K562 (cell line): ENCODE measurements around the gene PCBP3. TPM values are rescaled to one million over a fixed set of nuclear protein-coding genes. Genes with fewer than 3 reads are reported as not detected.

ENCODE experiments used
- ATF6 ChIP-seq: sonication (generic); formaldehyde crosslinking; IDR thresholded peaks from 2 replicates; pipeline ENCODE4 v1.4.0; 2020; ENCODE audit warnings: mild to moderate bottlenecking, missing genetic modification reagents
- BRD4 ChIP-seq: fragments of 200-600 bp; sonication (generic); IDR thresholded peaks from 2 replicates; pipeline ENCODE4 v1.6.1; 2017; ENCODE audit warnings: inconsistent platforms
- EGR1 ChIP-seq: fragments of 450-650 bp; conservative IDR thresholded peaks from 2 replicates; pipeline ENCODE4 v1.6.1; 2017; ENCODE audit warnings: mild to moderate bottlenecking
- KAT2B ChIP-seq: IDR thresholded peaks from one replicate; pipeline ENCODE4 v1.6.1; 2012; ENCODE audit warnings: low read depth, mild to moderate bottlenecking, control low read depth, inconsistent platforms, low read length, moderate library complexity
- LARP7 ChIP-seq: fragments of 450-650 bp; IDR thresholded peaks from 2 replicates; pipeline ENCODE4 v1.6.1; 2016
- PKNOX1 ChIP-seq: fragments of 450-650 bp; IDR thresholded peaks from 2 replicates; pipeline ENCODE4 v1.6.1; 2016
- SMARCC2 ChIP-seq: fragments of 450-650 bp; IDR thresholded peaks from 2 replicates; pipeline ENCODE4 v1.6.1; 2017; ENCODE audit warnings: antibody characterized with exemption, moderate library complexity, mild to moderate bottlenecking, low read depth
- ZKSCAN3 ChIP-seq: fragments of 250-450 bp; sonication (Bioruptor Pico); IDR thresholded peaks from 2 replicates; pipeline ENCODE4 v1.4.0; 2020
- ZNF282 ChIP-seq: sonication (generic); formaldehyde crosslinking; IDR thresholded peaks from 2 replicates; pipeline ENCODE4 v1.8.1; 2023; ENCODE audit warnings: missing genetic modification reagents
- ZNF436 ChIP-seq: fragments of 250-450, 450-650 bp; sonication (Bioruptor Pico); formaldehyde crosslinking; IDR thresholded peaks from 2 replicates; pipeline ENCODE4 v1.7.0; 2020; ENCODE audit warnings: mild to moderate bottlenecking
- ZNF639 ChIP-seq, 2 experiments: fragments of 200-800 bp in 1 of 2; sonication (Bioruptor generic) in 1 of 2; sonication (generic) in 1 of 2; formaldehyde crosslinking in 1 of 2; IDR thresholded peaks in 1 of 2; conservative IDR thresholded peaks in 1 of 2; 2 replicates each; pipeline versions ENCODE4 v1.5.0 to v1.6.1; 2016 to 2020; ENCODE audit warnings: missing compliant biosample characterization in 1 of 2, missing genetic modification characterization in 1 of 2, missing genetic modification reagents in 1 of 2
- polyA plus RNA-seq, 8 experiments: library from polyadenylated mRNA; depleted of rRNA in 4 of 8; stranded (reverse) in 5 of 8; unstranded in 3 of 8; fragments of >200 nt; fragmentation: Nextera tagmentation in 2 of 8; fragmentation: Illumina TruSeq in 1 of 8; extraction: Ambion mirVana in 2 of 8; extraction: Trizol in 1 of 8; gene quantifications; 2 replicates each; pipeline versions ENCODE4 v1.2.1 to v1.2.3, GENCODE V29; 2011 to 2014; ENCODE audit warnings: inconsistent platforms in 1 of 8, missing spikeins in 1 of 8
- total RNA-seq, 7 experiments: library from RNA; depleted of rRNA in 6 of 7; stranded (reverse); fragments of >200 nt in 6 of 7; fragmentation: Illumina TruSeq in 2 of 7; extraction: Trizol in 2 of 7; gene quantifications; 2 replicates each; pipeline versions ENCODE4 v1.2.1 to v1.2.3, GENCODE V29; 2011 to 2021; ENCODE audit warnings: low replicate concordance in 1 of 7
- TF ChIP-seq, protein P1 (sequence below): sonication (generic); formaldehyde crosslinking; IDR thresholded peaks from 2 replicates; pipeline ENCODE4 v1.8.0; 2023; ENCODE audit warnings: mild to moderate bottlenecking, missing genetic modification reagents
- TF ChIP-seq, protein P2 (sequence below): sonication (generic); formaldehyde crosslinking; IDR thresholded peaks from 2 replicates; pipeline ENCODE4 v1.8.0; 2023; ENCODE audit warnings: missing genetic modification reagents, mild to moderate bottlenecking, borderline replicate concordance

PCBP3 gene
- total and polyA plus RNA-seq, 9 of the 15 experiments (the other 6 are each of a cell fraction or from before 2014, with no cell fraction given) = 0.18 TPM; not detected in 8

DNA sequence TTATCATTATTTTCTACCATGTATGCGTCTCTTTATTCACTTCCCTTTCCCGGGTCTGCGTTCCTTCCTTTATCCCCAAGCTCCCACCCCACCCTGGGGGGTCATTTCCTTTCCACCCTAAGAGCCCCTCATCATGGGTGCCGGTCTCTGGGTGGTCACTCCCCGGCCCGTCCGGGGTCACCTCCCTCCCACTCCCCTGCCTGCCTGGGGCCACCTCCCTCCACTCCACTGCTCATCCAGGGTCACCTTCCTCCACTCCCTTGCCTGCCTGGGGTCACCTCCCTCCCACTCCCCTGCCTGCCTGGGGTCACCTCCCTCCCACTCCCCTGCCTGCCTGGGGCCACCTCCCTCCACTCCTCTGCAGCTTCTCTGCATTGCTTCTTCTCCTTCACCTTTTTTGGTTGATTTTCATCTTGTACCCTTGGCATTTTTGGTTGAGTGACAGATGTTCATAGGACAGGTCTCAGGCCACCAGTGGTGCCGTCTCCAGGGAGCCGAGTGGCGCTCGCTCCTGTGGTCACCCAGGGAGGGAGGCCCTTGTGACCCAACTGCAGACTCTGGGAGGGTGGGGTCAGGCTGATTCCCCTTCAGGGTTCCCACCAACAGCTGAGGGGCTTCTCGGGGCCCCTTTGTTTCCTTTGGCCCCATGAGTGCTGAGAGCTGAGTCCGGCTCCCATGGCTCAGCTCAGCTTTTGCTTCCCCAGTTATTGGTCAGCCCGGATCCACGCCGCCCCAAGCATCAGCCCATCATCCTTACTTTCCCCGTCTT, 48.6 kb upstream of the PCBP3 start (continued):
- TF ChIP-seq, protein P1, sequence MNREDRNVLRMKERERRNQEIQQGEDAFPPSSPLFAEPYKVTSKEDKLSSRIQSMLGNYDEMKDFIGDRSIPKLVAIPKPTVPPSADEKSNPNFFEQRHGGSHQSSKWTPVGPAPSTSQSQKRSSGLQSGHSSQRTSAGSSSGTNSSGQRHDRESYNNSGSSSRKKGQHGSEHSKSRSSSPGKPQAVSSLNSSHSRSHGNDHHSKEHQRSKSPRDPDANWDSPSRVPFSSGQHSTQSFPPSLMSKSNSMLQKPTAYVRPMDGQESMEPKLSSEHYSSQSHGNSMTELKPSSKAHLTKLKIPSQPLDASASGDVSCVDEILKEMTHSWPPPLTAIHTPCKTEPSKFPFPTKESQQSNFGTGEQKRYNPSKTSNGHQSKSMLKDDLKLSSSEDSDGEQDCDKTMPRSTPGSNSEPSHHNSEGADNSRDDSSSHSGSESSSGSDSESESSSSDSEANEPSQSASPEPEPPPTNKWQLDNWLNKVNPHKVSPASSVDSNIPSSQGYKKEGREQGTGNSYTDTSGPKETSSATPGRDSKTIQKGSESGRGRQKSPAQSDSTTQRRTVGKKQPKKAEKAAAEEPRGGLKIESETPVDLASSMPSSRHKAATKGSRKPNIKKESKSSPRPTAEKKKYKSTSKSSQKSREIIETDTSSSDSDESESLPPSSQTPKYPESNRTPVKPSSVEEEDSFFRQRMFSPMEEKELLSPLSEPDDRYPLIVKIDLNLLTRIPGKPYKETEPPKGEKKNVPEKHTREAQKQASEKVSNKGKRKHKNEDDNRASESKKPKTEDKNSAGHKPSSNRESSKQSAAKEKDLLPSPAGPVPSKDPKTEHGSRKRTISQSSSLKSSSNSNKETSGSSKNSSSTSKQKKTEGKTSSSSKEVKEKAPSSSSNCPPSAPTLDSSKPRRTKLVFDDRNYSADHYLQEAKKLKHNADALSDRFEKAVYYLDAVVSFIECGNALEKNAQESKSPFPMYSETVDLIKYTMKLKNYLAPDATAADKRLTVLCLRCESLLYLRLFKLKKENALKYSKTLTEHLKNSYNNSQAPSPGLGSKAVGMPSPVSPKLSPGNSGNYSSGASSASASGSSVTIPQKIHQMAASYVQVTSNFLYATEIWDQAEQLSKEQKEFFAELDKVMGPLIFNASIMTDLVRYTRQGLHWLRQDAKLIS = no peak
- TF ChIP-seq BRD4 (no peak), PKNOX1 (peak; percentile 47; the same call in 1 of the 2 replicates), ZNF436 (CRISPR knock-in tag) (no peak), EGR1 (0 out of 2 replicates have a peak, but pooled peaks have one; percentile 7), LARP7 (no peak), ZNF282 (CRISPR knock-in tag) (no peak), ZNF639 (CRISPR knock-in tag; conservative IDR thresholded peaks at IDR 0.05 in 1 of 2, IDR thresholded peaks at IDR 0.05 in 1 of 2) (no peak), KAT2B (no peak), ATF6 (CRISPR knock-in tag) (no peak), ZKSCAN3 (CRISPR knock-in tag) (no peak), SMARCC2 (no peak)
- TF ChIP-seq, protein P2, sequence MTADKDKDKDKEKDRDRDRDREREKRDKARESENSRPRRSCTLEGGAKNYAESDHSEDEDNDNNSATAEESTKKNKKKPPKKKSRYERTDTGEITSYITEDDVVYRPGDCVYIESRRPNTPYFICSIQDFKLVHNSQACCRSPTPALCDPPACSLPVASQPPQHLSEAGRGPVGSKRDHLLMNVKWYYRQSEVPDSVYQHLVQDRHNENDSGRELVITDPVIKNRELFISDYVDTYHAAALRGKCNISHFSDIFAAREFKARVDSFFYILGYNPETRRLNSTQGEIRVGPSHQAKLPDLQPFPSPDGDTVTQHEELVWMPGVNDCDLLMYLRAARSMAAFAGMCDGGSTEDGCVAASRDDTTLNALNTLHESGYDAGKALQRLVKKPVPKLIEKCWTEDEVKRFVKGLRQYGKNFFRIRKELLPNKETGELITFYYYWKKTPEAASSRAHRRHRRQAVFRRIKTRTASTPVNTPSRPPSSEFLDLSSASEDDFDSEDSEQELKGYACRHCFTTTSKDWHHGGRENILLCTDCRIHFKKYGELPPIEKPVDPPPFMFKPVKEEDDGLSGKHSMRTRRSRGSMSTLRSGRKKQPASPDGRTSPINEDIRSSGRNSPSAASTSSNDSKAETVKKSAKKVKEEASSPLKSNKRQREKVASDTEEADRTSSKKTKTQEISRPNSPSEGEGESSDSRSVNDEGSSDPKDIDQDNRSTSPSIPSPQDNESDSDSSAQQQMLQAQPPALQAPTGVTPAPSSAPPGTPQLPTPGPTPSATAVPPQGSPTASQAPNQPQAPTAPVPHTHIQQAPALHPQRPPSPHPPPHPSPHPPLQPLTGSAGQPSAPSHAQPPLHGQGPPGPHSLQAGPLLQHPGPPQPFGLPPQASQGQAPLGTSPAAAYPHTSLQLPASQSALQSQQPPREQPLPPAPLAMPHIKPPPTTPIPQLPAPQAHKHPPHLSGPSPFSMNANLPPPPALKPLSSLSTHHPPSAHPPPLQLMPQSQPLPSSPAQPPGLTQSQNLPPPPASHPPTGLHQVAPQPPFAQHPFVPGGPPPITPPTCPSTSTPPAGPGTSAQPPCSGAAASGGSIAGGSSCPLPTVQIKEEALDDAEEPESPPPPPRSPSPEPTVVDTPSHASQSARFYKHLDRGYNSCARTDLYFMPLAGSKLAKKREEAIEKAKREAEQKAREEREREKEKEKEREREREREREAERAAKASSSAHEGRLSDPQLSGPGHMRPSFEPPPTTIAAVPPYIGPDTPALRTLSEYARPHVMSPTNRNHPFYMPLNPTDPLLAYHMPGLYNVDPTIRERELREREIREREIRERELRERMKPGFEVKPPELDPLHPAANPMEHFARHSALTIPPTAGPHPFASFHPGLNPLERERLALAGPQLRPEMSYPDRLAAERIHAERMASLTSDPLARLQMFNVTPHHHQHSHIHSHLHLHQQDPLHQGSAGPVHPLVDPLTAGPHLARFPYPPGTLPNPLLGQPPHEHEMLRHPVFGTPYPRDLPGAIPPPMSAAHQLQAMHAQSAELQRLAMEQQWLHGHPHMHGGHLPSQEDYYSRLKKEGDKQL (CRISPR knock-in tag) = no peak
